Astrocyte of the hippocampus (primary cell): ENCODE measurements around the gene TMPRSS11A.

Experiments
- DNase-seq: peaks from one replicate; pipeline ENCODE4 v3.0.0; 2011; ENCODE audit warnings: low read depth, low spot score

Gene TMPRSS11A, protein sequence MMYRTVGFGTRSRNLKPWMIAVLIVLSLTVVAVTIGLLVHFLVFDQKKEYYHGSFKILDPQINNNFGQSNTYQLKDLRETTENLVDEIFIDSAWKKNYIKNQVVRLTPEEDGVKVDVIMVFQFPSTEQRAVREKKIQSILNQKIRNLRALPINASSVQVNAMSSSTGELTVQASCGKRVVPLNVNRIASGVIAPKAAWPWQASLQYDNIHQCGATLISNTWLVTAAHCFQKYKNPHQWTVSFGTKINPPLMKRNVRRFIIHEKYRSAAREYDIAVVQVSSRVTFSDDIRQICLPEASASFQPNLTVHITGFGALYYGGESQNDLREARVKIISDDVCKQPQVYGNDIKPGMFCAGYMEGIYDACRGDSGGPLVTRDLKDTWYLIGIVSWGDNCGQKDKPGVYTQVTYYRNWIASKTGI

DNA sequence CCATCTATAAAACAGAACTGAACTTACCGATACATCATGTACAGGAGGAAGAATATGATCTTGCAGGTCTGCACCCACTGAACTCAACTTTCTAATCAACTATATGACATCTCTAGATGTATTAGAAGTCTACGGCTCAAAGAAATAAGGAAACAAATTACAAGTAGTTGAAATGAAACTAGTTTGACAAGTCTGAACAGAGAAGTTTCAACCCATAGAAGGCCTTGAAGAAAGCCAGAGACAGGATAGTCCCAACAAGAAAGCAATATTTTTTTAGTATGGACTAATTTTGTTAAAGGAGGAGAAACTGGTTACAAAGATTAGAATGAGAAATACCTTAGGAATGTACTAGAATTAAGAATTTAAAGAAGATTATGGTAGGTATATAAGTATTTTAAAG, at the start of gene TMPRSS11A:
TMPRSS11A (minus strand) TSS at position 138 of the 400 bp plus-strand sequence; CDS start at position 38, 100 bp downstream.
- no peak for DNase-seq

DNA sequence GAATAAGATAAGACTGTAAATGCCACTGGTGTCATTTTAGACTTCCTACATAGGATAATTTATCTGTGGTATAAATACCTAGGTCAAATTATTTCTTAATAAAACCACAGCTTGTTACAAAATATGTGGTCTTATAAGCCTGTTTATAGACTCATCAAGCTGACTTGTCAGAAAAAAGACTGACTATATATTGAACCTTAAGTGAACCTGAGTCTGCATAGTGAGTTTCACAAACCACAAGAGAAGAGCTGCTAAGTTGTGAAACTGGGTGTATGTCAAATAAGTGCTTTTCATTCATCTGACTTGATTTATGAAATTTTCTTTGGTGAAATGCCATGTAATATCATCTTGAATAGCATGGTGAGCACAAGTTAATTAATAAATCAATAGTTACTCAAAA, 48.4 kb upstream of the TMPRSS11A start:
- DNase-seq = no peak

DNA sequence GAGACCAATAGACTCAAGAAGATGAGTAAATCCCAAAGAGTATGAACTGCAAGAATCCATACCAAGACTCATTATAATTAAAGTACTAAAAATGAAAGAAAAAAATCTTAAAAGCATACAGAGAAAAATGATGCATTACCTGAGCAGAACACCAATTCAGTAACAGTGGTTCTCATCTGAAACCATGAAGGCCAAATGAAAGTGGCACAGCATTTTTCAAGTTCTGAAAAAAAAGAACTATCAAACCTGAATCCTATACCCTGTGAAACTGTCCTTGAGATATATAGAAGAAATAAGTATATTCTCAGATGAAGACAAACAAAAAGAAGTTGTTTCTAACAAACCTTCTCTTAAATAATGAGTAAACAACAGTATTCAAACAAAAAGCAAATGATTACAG, 39.6 kb upstream of the TMPRSS11A start:
- DNase-seq = no peak

DNA sequence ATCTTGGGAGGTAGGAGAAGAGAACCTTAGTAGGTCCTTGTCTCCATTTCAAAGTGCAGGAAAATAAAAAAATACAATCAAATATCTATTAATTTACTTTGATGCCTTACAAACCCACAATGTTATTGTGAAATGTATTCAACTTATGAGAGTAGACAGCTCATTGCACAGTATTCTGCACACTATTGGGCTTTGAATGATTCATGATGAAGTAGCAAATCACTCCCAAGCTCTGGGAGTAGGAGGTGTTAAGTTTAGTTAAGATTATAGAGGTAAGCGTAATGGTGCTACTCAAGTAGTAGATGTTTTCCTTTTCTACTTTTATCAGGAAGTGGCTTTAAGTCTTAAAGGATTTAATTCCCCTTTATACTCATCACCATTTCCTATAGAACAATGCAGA, 32.8 kb upstream of the TMPRSS11A start:
- no peak for DNase-seq

DNA sequence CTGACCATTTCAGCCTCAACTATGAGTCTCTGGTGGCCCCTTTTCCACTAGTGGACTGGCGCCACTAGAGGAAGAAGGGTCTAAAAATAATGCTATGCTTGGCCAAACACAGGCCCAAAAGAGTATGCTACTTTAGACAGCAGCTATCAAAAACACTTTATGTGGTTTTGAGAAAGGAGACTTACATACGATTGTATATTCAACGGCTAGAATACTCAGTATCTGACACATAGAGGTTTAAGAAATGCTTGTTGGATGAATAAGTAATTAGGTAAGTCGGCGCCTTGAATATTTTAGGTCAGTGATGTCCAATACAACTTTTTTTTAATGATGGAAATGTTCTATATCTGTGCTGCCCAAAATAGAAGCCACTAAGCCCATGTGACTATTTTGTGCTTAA, 25.7 kb upstream of the TMPRSS11A start:
- peak; percentile 52 for DNase-seq

DNA sequence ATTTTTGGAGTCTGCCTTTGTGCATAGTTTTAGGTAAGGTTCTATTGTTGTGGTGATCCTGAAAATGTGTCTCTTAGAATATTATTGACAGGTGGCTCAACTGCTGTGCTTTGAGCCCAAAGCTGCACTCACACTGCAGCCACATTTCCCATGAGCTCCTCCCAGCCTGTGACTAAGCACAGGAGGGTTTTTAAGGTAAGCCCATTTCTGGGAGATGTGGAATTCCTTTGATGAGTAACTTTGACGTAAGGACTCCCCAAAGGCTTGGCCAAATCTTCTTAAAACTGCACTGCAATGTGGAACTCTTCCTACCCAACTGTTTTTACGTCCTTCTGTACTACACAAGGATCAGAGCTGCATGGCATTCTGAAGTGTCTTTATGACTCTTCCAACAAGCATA, 20.0 kb upstream of the TMPRSS11A start:
- DNase-seq = peak; percentile 6

DNA sequence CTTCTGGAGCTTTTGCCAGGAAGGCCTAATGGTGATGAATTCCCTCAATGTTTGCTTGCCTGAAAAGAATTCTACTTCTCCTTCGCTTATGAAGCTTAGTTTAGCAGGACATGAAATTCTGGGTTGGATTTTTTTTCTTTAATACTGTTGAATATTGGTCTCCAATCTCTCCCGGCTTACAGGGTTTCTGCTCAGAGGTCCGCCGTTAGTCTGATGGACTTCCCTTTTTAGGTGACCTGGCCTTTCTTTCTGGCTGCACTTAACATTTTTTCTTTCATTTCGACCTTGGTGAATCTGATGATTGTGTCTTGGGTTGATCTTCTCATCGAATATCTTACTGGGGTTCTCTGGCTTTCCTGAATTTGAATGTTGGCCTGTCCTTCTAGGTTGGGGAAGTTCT, 17.2 kb upstream of the TMPRSS11A start:
- DNase-seq = no peak

DNA sequence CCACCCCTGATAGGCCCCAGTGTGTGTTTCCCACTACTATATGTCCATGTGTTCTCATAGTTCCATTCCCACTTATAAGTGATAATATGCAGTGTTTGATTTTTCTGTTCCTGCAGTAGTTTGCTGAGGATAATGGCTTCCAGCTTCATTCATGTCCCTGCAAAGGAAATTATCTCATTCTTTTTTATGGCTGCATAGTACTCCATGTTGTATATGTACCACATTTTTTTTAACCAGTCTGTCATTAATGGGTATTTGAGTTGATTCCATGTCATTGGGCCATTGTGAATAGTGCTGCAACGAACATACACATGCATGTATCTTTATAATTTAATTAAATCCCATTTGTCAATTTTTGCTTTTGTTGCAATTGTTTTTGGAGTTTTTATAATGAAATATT, 10.3 kb upstream of the TMPRSS11A start:
- DNase-seq = no peak

DNA sequence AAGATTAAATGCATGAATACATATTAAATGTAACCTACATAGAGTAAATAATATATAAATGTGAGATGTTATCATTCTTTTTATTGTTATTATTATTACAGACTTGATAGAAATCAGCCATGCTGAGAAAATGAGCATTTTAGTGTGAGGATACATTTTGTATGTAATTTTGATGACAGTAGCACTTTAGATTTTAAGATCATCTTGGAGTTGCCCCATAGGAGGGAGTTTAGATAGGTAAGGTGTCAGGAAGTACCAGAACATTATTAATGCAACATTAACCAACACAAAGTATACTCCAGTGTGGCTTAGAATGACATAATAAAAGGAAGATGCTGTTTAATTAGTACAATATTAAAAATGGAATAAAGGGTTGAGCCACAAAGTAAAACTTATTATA, 8.4 kb downstream of the TMPRSS11A start:
- DNase-seq = no peak

DNA sequence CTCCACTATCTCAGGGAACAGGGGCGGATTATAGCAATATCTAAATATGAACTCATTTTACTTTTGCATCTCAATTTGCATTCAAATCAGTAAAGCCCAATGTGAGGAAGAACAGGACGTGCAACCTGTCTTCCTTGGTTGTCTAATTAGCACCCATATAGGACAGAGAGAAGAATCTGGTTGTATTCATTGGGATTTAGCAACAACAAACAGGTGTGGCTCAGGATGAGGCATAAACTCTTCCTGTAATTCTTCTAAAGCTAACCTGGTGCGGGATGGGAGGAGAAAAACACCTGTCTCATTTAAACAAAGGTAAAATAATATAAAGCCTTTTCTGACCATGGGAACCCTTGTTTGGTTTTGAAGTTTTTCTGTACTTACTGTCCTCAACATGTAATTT, 22.2 kb downstream of the TMPRSS11A start:
- no peak for DNase-seq

DNA sequence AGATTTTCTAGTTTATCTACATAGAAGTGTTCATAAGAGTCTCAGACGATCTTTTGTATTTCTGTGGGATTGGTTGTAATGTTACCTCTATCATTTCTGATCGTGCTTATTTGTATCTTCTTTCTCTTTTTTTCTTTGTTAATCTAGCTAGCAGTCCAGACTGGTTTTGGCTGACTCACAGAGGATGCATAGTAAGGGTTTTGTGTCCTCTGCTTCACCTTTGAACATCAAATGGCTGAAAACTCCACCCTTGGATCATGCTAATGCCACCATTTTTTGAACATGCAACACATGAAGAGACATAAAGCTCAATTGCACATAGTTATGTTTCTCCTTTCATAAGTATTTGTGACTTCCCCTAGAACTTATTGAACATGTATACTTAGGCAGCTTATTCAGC, 22.8 kb downstream of the TMPRSS11A start:
- DNase-seq = no peak

DNA sequence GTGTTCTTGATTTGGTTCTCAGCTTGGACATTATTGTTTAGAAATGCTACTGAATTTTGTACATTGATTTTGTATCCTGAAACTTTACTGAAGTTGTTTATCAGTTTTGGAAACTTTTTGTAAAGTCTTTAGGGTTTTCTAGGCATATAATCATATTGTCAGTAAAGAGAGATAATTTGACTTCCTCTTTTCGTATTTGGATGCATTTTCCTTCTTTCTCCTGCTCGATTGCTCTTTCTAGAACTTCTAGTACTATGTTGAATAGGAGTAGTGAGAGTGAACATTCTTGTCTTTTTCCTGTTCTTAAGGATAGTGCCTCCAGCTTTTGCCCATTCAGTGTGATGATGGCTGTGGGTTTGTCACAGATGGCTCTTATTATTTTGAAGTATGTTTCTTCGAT, 24.1 kb downstream of the TMPRSS11A start:
- no peak for DNase-seq

DNA sequence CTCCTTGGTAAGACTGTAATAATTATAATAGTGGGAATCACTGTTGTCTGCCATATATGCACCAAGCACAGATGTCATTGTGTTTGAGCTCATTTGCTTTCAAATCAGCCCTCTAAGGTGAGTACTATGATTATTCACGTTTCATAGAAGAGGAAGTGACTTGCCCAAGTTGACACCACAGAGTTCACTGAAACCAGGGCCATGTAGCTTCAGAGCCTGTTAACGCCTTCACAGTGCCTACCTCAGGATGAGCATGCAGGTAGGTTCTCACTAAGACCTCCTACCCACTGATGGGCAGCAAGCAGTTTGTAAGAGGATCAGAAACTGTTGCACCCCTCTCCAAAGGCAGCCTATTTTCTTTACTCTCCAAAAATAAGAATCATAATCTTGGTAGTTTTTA, 27.4 kb downstream of the TMPRSS11A start:
- no peak for DNase-seq

DNA sequence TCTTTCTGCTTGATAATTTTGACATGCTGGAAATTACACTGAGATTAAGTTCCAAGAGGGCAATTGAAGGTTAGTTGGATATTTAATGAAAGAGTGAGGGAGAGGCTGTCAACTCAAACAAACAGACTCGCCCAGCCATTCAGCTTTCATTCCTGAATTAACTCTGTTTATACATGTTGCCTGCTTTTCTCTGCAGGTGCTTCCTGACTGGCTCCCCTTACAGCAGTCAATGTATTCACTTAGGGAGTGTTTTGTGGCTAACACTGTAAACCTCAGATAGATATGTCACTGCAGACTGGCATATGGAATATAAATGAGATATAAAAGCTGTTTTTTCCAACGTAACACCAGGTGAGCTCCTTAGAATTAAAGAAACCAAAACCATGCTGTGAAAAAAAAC, 28.7 kb downstream of the TMPRSS11A start:
- DNase-seq = no peak

DNA sequence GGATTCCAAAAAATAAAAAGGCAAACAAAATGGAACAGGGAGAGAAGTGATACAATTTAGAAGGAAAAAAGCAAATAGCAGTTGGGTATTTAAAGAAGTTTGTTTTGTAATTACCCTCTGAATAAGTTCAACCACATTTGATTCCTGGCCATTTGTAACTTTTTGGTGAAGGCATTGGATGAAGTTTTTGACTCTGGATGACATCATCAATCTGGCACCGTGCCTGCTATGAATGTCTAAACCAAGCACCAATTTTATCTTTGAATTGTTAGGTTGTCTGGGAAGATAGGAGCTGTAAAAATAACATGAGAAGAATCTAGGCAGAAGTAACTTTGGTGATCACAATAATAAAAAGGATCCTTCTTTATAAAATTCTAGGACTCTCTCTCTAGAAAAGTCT, 29.5 kb downstream of the TMPRSS11A start:
- peak; percentile 36 for DNase-seq

DNA sequence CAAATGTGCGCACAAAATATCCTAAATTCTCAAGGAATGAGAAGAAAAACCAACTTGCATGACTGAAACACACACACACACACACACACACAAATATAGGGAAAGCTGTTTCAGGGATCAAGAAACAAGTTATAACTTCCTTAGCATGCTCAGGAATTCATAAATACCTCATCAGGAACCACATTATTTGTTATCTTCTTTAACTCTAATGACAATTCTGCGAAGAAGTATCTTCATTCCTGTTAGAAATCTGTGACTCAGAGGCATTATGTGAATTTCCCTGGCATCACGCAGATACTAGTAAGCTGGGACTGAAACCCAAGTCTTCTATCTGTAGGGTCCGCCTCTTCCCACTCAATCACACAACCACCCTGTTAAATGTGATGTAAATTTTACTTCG, 30.3 kb downstream of the TMPRSS11A start:
- no peak for DNase-seq

DNA sequence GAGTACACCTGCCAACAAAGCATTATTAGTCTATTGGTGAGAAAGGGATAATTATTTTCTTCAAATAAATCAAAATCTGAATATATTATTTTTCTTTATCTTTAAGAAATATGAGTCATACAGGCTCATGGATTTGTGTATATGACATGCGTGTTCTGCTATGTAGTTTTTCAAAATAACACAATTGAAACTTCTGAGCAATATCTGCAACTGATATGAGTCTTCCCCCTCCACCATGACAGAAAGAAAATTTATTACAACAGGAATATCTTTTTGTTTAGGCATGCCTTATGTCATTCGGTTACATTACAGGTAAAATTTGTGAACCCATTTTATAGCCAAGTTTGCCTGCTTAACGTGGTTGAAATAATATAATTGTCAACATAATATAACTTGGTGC, 32.0 kb downstream of the TMPRSS11A start:
- no peak for DNase-seq

DNA sequence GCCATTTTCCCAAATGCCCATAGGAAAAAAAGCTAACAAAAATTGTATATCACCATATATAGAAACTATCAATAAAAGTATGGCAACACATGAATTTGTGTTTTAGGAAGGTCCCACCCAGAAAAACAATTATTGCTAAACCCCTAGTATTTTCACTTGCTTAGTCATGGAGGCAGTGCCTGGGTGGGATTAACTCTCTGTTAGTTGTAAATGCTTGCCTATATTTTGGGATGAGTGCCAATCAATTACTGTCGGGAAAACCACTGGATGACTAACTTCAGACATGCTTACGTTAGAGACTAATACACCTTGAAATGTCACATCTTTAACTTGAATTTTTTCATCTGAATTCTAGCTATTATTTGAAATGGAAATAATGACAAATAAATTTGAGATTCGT, 33.9 kb downstream of the TMPRSS11A start:
- DNase-seq = peak; percentile 17

DNA sequence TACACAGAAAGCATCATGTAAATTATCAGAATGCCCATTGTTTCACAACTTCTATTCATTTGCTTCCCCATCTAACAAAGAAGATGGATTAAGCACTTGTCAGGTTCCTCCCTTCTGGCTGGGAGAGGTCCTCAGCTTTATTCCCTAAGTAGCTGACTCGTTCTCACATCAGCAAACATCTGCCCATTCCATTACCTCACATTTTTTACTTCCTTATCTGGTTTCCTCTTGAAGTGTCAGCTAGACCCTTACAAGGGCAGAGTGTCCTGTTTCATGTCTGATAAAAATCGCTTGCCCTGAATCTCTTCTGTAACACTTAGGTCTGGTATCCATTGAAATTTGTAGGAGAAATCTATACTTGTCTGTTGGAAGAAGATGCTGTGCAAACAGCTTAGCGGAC, 34.7 kb downstream of the TMPRSS11A start:
- DNase-seq = no peak

DNA sequence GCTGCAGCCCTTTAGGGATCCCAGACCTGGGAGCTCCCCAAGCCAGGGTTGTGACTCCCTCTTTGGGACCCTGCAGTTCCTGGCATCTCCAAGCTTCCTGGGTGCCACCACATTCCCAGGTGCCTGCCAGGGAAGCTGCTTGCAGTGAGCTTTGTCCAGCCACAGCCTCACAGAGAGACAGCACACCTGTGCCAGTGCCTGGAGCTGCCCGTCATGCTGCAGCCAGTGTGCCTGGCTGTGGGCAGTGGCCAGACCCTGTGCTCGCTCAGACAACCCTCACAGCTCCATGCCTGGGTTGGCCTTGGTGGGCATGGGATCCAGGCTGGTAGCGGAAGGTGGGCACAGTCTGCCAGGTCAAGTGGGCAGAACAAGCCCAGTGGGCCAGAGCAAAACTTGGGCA, 36.0 kb downstream of the TMPRSS11A start:
- DNase-seq = no peak

DNA sequence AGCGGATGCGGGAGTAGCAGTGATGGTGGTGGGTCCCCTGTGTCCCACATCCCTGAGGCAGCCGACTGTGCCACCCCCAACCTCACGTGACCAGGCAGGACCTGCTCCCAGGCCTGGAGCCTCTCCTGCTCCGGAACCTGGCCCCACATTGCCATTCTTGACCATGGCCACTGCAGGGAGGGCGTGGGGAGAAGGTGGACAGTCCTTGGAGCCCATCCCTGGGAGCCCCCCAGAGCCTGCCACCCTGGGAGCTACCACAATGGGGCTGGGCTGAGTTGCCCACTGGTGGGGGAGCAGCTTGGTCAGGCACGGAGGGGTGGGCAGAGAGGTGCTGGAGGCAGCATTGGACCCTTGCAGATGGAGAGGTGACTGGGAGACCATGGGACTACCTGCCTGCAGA, 36.8 kb downstream of the TMPRSS11A start:
- DNase-seq = no peak

DNA sequence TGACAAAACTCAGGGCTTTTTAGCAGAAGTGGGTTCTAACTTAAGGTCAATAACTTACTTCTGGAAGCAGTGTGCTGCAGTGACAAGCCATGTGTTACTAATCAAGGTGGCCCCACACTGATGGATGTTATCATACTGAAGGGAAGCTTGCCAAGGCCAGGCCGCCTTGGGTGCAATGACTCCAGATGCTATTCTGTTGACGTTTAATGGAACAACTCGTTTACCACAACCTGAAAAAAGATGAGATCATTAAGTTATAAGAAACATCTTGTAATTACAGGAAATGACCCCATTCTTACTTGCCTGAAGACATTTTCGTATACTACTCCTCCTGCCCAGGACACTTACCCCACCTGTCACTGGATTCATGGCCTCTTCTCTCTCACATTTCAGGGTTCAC, 40.6 kb downstream of the TMPRSS11A start:
- peak; percentile 17 for DNase-seq

DNA sequence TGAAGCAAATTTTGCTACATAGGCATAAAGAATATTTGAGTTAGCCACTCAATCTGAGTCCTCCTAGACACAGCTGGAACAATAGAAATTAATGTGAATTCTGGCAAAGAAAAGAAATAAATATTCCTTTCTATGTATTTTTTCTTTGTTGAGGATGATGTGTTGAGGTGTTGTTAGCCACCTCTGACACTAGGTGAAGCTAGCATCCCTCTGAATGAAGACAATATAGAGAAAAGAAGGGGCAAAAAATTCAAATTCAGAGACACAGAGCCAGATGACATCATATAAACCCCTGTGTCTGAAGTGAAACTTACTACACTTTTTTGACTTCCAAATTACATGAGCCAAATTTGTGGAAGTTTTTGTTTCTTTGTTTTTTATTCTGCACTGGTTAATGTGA, 44.9 kb downstream of the TMPRSS11A start:
- no peak for DNase-seq

DNA sequence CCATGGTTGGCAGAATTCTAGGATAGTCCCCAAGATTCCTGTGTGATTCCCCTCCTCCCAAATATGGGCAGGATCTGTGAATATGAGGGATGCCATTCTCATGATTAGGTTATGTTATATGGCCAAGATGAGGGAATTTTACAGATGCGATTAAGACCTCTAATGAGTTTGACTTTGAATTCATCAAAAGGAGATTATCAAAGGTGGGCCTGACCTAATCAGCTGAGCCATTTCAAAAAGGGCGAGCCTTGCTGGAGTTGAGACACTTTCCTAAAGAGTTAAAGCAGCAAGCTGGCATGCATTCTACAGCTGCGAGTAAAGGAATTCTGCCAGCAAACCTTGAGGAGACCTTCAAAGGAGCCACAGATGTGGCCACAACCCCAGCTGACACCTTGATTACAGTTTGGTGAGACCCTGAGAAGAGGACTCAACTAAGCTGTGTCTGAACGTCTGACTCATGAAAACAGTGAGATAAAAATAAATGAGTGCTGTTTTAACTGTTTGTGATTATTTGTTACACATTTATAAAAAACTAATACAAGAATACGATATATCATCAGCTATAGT, 47.8 kb downstream of the TMPRSS11A start:
- no peak for DNase-seq
